Bone marrow (tissue), 2 donors: ENCODE measurements around the gene NOTCH1.

ENCODE experiments used
- DNase-seq, 2 donors: peaks; one replicate each; lab custom pipeline; 2025; lab: John Stamatoyannopoulos, UW

NOTCH1 gene

DNA sequence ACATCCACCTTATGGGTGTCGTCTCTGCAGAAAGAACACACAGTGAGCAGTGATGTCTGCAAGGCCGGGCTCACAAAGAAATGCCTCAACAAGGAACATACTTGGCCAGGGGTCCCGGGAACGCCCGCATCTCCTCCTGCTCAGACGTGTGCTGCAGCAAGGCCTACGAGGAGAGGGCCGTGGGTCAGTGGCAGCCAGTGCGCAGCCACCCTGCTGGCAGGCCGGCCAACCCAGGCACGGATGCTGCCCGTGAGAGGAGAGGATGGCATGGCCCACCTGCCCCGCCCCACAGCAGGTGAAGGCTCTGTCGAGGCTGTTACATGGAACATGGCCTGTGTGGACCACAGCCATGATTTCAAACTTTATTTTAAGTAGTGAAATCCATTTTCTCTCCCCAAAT lies 82.3 kb downstream of the NOTCH1 start:
- no peak for DNase-seq

GRCh38 chr9:136462664-136463063 lies 83.2 kb downstream of the NOTCH1 start:
- no peak for DNase-seq

DNA sequence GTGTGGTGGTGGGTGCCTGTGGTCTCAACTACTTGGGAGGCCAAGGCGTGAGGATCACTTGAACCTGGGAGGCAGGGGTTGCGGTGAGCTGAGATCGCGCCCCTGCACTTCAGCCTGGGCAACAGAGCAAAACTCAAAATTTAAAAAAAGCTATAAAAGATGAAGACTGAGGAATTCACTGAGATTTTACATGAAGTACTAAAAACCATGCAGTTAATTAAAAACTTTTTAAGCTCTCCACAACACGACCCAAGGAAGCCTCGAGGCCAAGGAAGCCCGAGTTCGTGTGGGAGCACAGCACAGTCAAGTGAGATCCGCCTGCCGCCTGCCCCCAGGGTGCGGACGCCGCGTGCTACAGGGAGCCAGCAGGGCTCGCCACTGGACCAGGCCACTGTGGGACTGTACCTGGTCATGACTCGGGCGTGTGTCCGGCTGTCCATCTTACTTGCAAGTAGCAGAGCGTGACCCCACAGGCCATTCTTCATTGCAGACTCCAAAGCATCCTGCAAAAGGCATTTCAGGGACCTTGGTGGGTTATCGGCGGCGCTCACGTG lies 85.0 kb downstream of the NOTCH1 start:
- DNase-seq, result no peak

DNA sequence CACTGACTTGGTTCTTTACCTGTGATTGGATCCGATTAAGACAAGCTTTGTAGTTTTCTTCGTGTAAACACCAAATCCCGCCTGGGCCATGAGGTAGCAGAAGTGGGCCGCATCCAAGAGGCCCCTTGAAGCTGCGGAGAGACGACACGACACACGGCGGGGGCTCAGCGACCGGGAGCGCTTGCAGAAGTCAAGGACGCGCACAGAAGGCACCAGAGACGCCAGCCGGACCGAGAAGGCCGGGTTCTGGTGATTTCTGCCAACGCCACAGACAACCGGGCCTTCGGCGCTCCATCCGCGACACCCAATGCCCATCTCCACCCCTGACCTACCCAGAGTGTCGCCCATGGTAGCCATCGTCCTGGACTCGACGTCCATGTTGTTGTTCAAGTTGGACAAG lies 86.4 kb downstream of the NOTCH1 start:
- DNase-seq, result no peak

- DNase-seq, result no peak
Observed at GRCh38 chr9:136457326-136457725, 88.5 kb downstream of the NOTCH1 start.

GRCh38 chr9:136456258-136456657 lies 89.6 kb downstream of the NOTCH1 start:
- DNase-seq, result no peak

GRCh38 chr9:136455043-136456002 lies 90.5 kb downstream of the NOTCH1 start:
- DNase-seq, result no peak

GRCh38 chr9:136454026-136454796 lies 91.6 kb downstream of the NOTCH1 start:
- no peak for DNase-seq

DNA sequence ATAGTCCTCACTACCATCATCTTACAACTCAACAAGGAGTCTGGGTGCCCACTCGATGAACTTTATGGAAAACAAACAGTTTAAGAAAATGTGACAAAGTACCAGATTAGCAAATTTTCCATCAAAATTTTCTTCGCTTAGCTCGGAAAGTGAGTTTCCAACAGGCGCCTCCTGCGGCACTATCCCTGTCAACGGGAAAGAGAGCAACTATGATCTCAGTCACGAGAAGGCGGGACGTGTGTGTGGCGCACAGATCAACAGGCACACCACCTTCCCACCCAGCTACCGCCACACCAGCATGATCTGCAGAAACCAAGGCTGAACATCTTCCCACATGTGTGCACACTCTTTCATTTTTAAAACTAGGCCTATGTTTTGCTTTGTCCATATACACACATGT lies 92.5 kb downstream of the NOTCH1 start:
- DNase-seq, result no peak

- DNase-seq, result no peak
Observed at GRCh38 chr9:136451221-136451877, 94.5 kb downstream of the NOTCH1 start.

- DNase-seq, result no peak
Observed at GRCh38 chr9:136448655-136449054, 97.2 kb downstream of the NOTCH1 start.

GRCh38 chr9:136447173-136447778 lies 98.6 kb downstream of the NOTCH1 start:
- no peak for DNase-seq

DNA sequence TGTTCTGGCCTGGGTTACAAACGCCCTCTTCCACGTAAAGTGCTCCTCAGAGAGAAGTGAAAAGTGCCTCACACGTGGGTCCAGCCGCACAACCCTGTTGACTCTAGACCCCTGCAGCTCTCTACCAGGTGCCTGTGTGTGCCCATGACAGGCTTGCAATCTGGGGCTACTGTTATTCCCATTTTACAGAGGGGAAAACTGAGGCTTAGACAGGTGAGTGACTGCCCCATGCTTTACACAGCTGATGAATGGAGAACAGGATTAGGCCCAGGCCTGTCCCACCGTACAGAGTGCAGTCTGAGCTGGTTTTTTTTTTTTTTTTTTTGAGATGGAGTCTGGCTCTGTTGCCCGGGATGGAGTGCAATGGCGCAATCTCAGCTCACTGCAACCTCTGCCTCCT lies 100.0 kb downstream of the NOTCH1 start:
- DNase-seq, result no peak
